H1 (cell line): ENCODE measurements around the gene DENND1A. TPM values are rescaled to one million over a fixed set of nuclear protein-coding genes. Genes with fewer than 3 reads are reported as not detected.

Experiments
- CTCF ChIA-PET: fragments of 300-600 bp; sonication (Branson Sonifier 250); formaldehyde crosslinking; loops from one replicate; lab custom pipeline; 2021; ENCODE audit not compliant: partially characterized antibody; lab: Charles Lee
- POLR2A ChIA-PET: fragments of 300-600 bp; sonication (Branson Sonifier 250); formaldehyde crosslinking; loops from one replicate; lab custom pipeline; 2021; ENCODE audit warnings: inconsistent platforms; ENCODE audit not compliant: partially characterized antibody; lab: Charles Lee
- DNase-seq, 2 experiments: peaks; one replicate each; pipeline versions ENCODE4 v3.0.0 to v3.0.0-alpha.2; 2010 to 2022; ENCODE audit warnings: low spot score in 2 of 2, low read depth in 1 of 2, mixed read lengths in 1 of 2
- FAIRE-seq: peaks from 2 replicates; lab custom pipeline; 2011; peaks lifted over from hg19 to GRCh38; lab: Jason Lieb, UNC
- H2AFZ ChIP-seq: 2 replicates; pipeline ENCODE4 v1.8.1; 2012; ENCODE audit warnings: low read length, inconsistent platforms
- H2AK5ac ChIP-seq: 2 replicates; pipeline ENCODE4 v1.6.1; 2013; ENCODE audit warnings: low read depth, low read length
- H2BK120ac ChIP-seq: replicated peaks from 2 replicates; pipeline ENCODE3; 2013; ENCODE audit warnings: low read depth, low read length, inconsistent platforms
- H2BK12ac ChIP-seq: 2 replicates; pipeline ENCODE4 v1.6.1; 2013; ENCODE audit warnings: low read depth, low read length
- H2BK15ac ChIP-seq: 2 replicates; pipeline ENCODE4 v1.6.1; 2013; ENCODE audit warnings: low read length
- H2BK20ac ChIP-seq: 2 replicates; pipeline ENCODE4 v1.6.1; 2013; ENCODE audit warnings: low read length
- H2BK5ac ChIP-seq: 2 replicates; pipeline ENCODE4 v1.6.1; 2013; ENCODE audit warnings: low read depth, low read length
- H3K14ac ChIP-seq: 2 replicates; pipeline ENCODE4 v1.6.1; 2013; ENCODE audit warnings: inconsistent platforms; ENCODE audit not compliant: insufficient read length
- H3K18ac ChIP-seq: 2 replicates; pipeline ENCODE4 v1.6.1; 2013; ENCODE audit warnings: low read length; ENCODE audit errors: extremely low read depth
- H3K23ac ChIP-seq: 2 replicates; pipeline ENCODE4 v1.6.1; 2013; ENCODE audit warnings: inconsistent platforms; ENCODE audit not compliant: insufficient read length
- H3K23me2 ChIP-seq: 2 replicates; pipeline ENCODE4 v1.6.1; 2013; ENCODE audit warnings: low read depth, low read length
- H3K27ac ChIP-seq: 2 replicates; pipeline ENCODE4 v1.6.1; 2011; ENCODE audit warnings: low read depth, low read length, inconsistent platforms
- H3K27me3 ChIP-seq, 4 experiments: replicated peaks in 1 of 4; 1 replicate in 1 of 4; 2 replicates in 3 of 4; pipeline versions ENCODE4 v1.6.1 to v1.8.1; 2011 to 2013; ENCODE audit warnings: low read length in 3 of 4, mild to moderate bottlenecking in 3 of 4, inconsistent platforms in 2 of 4, mixed read lengths in 2 of 4, moderate library complexity in 1 of 4; ENCODE audit not compliant: control insufficient read depth in 3 of 4, insufficient read depth in 3 of 4; ENCODE audit errors: extremely low read depth in 1 of 4
- H3K36me3 ChIP-seq, 4 experiments: 2 replicates each; pipeline versions ENCODE4 v1.6.1 to v1.8.1; 2011 to 2013; ENCODE audit warnings: mild to moderate bottlenecking in 4 of 4, low read length in 3 of 4, moderate library complexity in 2 of 4, control low read depth in 1 of 4, inconsistent platforms in 1 of 4; ENCODE audit not compliant: insufficient read depth in 4 of 4, control insufficient read depth in 2 of 4
- H3K4ac ChIP-seq: replicated peaks from 2 replicates; pipeline ENCODE3; 2013; ENCODE audit warnings: low read length, low read depth, mixed read lengths, inconsistent platforms; ENCODE audit not compliant: insufficient read length
- H3K4me1 ChIP-seq, 4 experiments: replicated peaks in 1 of 4; 1 replicate in 1 of 4; 2 replicates in 3 of 4; pipeline versions ENCODE4 v1.6.1 to v1.8.1; 2011 to 2013; ENCODE audit warnings: low read length in 3 of 4, inconsistent platforms in 2 of 4, mixed read lengths in 1 of 4; ENCODE audit not compliant: insufficient read depth in 4 of 4, control insufficient read depth in 3 of 4
- H3K4me2 ChIP-seq, 2 experiments: 2 replicates each; pipeline versions ENCODE4 v1.6.1 to v1.8.1; 2011 to 2013; ENCODE audit warnings: low read depth in 2 of 2, low read length in 2 of 2, control low read depth in 1 of 2, inconsistent platforms in 1 of 2, mild to moderate bottlenecking in 1 of 2; ENCODE audit not compliant: insufficient read depth in 1 of 2
- H3K4me3 ChIP-seq, 4 experiments: fragments of 200-600, 300-600 bp in 1 of 4; sonication (generic), shearing (Covaris generic), sonication (Bioruptor Twin) in 1 of 4; 2 replicates each; pipeline versions ENCODE4 v1.5.1 to v1.8.1; 2011 to 2016; ENCODE audit warnings: low read length in 4 of 4, low read depth in 3 of 4, control low read depth in 2 of 4, inconsistent platforms in 2 of 4, mild to moderate bottlenecking in 2 of 4, mixed read lengths in 1 of 4, moderate library complexity in 1 of 4; ENCODE audit not compliant: insufficient read depth in 2 of 4; ENCODE audit errors: extremely low read depth in 1 of 4
- H3K56ac ChIP-seq: replicated peaks from 2 replicates; pipeline ENCODE3; 2013; ENCODE audit warnings: low read depth, mild to moderate bottlenecking, mixed read lengths, low read length, inconsistent platforms; ENCODE audit not compliant: insufficient read length
- H3K79me1 ChIP-seq: 2 replicates; pipeline ENCODE4 v1.6.1; 2013; ENCODE audit warnings: low read depth, low read length, control low read depth
- H3K79me2 ChIP-seq, 2 experiments: 2 replicates each; pipeline versions ENCODE4 v1.6.1 to v1.8.1; 2012 to 2013; ENCODE audit warnings: low read length in 2 of 2, mild to moderate bottlenecking in 2 of 2, inconsistent platforms in 1 of 2; ENCODE audit not compliant: insufficient read depth in 2 of 2, control insufficient read depth in 1 of 2
- H3K9ac ChIP-seq, 4 experiments: replicated peaks in 1 of 4; 1 replicate in 1 of 4; 2 replicates in 3 of 4; pipeline versions ENCODE4 v1.6.1 to v1.8.1; 2011 to 2013; ENCODE audit warnings: low read depth in 3 of 4, low read length in 3 of 4, control low read depth in 2 of 4, mild to moderate bottlenecking in 2 of 4, moderate library complexity in 2 of 4, inconsistent platforms in 1 of 4; ENCODE audit errors: extremely low read depth in 1 of 4
- H3K9me3 ChIP-seq, 2 experiments: 2 replicates each; pipeline versions ENCODE4 v1.6.1 to v1.8.1; 2012 to 2013; ENCODE audit warnings: mild to moderate bottlenecking in 2 of 2, moderate library complexity in 2 of 2, control low read depth in 1 of 2, inconsistent platforms in 1 of 2, low read depth in 1 of 2, low read length in 1 of 2, mixed read lengths in 1 of 2; ENCODE audit not compliant: insufficient read depth in 2 of 2
- H4K20me1 ChIP-seq, 2 experiments: replicated peaks in 1 of 2; 2 replicates each; pipeline versions ENCODE3 to v1.8.1; 2011 to 2013; ENCODE audit warnings: inconsistent platforms in 2 of 2, low read length in 2 of 2, mild to moderate bottlenecking in 1 of 2; ENCODE audit not compliant: insufficient read depth in 2 of 2, control insufficient read depth in 1 of 2
- H4K5ac ChIP-seq: 2 replicates; pipeline ENCODE4 v1.6.1; 2013; ENCODE audit warnings: low read length, low read depth, mixed read lengths, inconsistent platforms; ENCODE audit not compliant: insufficient read length
- H4K8ac ChIP-seq: 2 replicates; pipeline ENCODE4 v1.8.0; 2013; ENCODE audit warnings: mild to moderate bottlenecking, moderate library complexity, low read length, inconsistent platforms; ENCODE audit not compliant: insufficient read depth; ENCODE audit errors: extremely low read depth
- H4K91ac ChIP-seq: replicated peaks from 2 replicates; pipeline ENCODE3; 2013; ENCODE audit warnings: low read length, mixed read lengths, inconsistent platforms; ENCODE audit not compliant: insufficient read length
- CBX5 ChIP-seq: fragments of 300-800, 300-1000 bp; sonication (generic); IDR thresholded peaks from 2 replicates; pipeline ENCODE4 v1.7.1; 2016; ENCODE audit warnings: antibody characterized with exemption, low read length, low read depth
- CEBPB ChIP-seq: IDR thresholded peaks from 2 replicates; pipeline ENCODE4 v1.6.1; 2012; ENCODE audit warnings: low read depth, low read length
- CHD2 ChIP-seq: IDR thresholded peaks from 2 replicates; pipeline ENCODE4 v1.6.1; 2012; ENCODE audit warnings: low read length, improper control_type of control experiment
- EGR1 ChIP-seq: IDR thresholded peaks from 2 replicates; pipeline ENCODE4 v1.6.1; 2011; ENCODE audit warnings: low read depth, low read length, borderline replicate concordance
- GABPA ChIP-seq: IDR thresholded peaks from 2 replicates; pipeline ENCODE4 v1.6.1; 2011; ENCODE audit warnings: mild to moderate bottlenecking, low read length, moderate library complexity, borderline replicate concordance; ENCODE audit not compliant: insufficient read depth
- GTF2F1 ChIP-seq: IDR thresholded peaks from 2 replicates; pipeline ENCODE4 v1.6.1; 2012; ENCODE audit warnings: low read depth, low read length, improper control_type of control experiment, borderline replicate concordance
- KDM1A ChIP-seq: fragments of 200-600, 300-600 bp; sonication (generic); IDR thresholded peaks from 2 replicates; pipeline ENCODE4 v1.7.1; 2016; ENCODE audit warnings: mild to moderate bottlenecking, low read length, borderline replicate concordance
- POU5F1 ChIP-seq: IDR thresholded peaks from 2 replicates; pipeline ENCODE4 v1.6.1; 2011; ENCODE audit warnings: low read depth, mild to moderate bottlenecking, low read length, moderate library complexity
- SP4 ChIP-seq: IDR thresholded peaks from 2 replicates; pipeline ENCODE4 v1.6.1; 2012; ENCODE audit warnings: low read length, inconsistent platforms
- TAF7 ChIP-seq: optimal IDR thresholded peaks from 2 replicates; pipeline ENCODE3; 2011; ENCODE audit warnings: low read depth, mild to moderate bottlenecking, inconsistent platforms, low read length, moderate library complexity, borderline replicate concordance
- WGBS, 2 experiments: shearing (Covaris generic) in 1 of 2; methylation state at CpG; one replicate each; pipeline versions ENCODE4 v1.1.6 to v1.1.7; 2013 to 2015; ENCODE audit warnings: low lambda C conversion rate in 2 of 2, mixed read lengths in 2 of 2, inconsistent platforms in 1 of 2, low coverage in 1 of 2, missing lambda C conversion rate in 1 of 2; ENCODE audit not compliant: insufficient replicate concordance in 2 of 2, insufficient coverage in 1 of 2, insufficient read length in 1 of 2; ENCODE audit errors: extremely low coverage in 1 of 2, missing lambda C conversion rate in 1 of 2; 5-methylcytosine and 5-hydroxymethylcytosine counted together
- polyA plus RNA-seq, 7 experiments: library from polyadenylated mRNA; depleted of rRNA in 3 of 7; stranded (reverse) in 5 of 7; unstranded in 2 of 7; fragments of >200 nt in 5 of 7; fragments of 200-250 nt in 2 of 7; gene quantifications; 1 replicate in 5 of 7; 2 replicates in 1 of 7; 4 replicates in 1 of 7; pipeline versions ENCODE4 v1.2.1 to v1.2.3, GENCODE V29; 2011 to 2013; ENCODE audit warnings: missing spikeins in 2 of 7, mixed read lengths in 2 of 7
- total RNA-seq: library from RNA; stranded (reverse); fragmentation: NEBNext Ultra II Directional; extraction: Animal tissue kit (Norgen Biotek cat#: 25700); gene quantifications from 2 replicates; pipeline ENCODE4 v1.2.1, GENCODE V29; 2021
- TF ChIP-seq, protein P1 (sequence below): IDR thresholded peaks from 2 replicates; pipeline ENCODE4 v1.6.1; 2012; ENCODE audit warnings: inconsistent platforms
- TF ChIP-seq, protein P2 (sequence below): IDR thresholded peaks from 2 replicates; pipeline ENCODE4 v1.6.1; 2012; ENCODE audit warnings: low read length, inconsistent platforms

DENND1A gene
- total and polyA plus RNA-seq, 2 of the 8 experiments (the other 6 are each of a cell fraction or from before 2014, with no cell fraction given) = 24.1 to 26.4 TPM

DNA sequence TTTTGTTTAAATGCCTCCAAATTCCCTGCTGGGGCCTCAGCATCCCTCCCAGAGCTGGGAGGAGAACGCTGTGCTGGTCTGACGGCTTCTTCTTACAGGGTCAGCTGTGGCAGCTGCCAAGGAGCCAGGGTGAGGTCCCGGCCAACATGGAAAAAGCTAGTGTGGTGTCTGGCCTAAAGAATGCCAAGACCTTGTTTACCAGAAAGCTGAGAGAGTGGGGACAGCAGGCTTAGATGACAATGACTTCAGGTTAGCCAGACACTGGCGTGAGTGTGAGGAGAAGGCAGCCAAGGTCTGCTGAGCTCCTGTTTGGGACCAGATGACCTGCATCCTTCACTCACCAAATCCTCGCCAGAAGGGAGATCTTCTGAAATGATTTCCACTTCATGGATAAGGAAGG is 461.4 kb downstream of the DENND1A start:
- Histone ChIP-seq H3K4me1 (peaks cover 0 to 4% (median 1%) of the 10 kb centered on the region in 4 experiments; a peak in 3 of 7 replicates), H3K27me3 (no peaks in the 10 kb centered on the region), H3K56ac (no peak overlapping the region), H3K79me2 (no peaks in the 10 kb centered on the region), H3K4ac (no peak overlapping the region), H4K5ac (no peak overlapping the region), H2BK12ac (no peak overlapping the region), H3K9ac (no peak overlapping the region), H3K36me3 (no peaks in the 10 kb centered on the region), H3K23me2 (no peaks in the 10 kb centered on the region), H2BK5ac (no peak overlapping the region), H4K91ac (no peak overlapping the region), H3K79me1 (no peaks in the 10 kb centered on the region), H2AFZ (no peak overlapping the region), H3K14ac (no peak overlapping the region), H4K20me1 (no peaks in the 10 kb centered on the region), H2BK15ac (no peak overlapping the region), H3K18ac (0 out of 2 replicates have a peak overlapping the region, but pooled peaks have one; percentile 24), H2AK5ac (no peak overlapping the region), H3K9me3 (no peaks in the 10 kb centered on the region), H3K4me2 (no peak overlapping the region), H2BK120ac (no peak overlapping the region), H3K27ac (no peak overlapping the region), H2BK20ac (peak overlapping the region; percentile 66; the same call in 1 of the 2 replicates), H3K4me3 (no peak overlapping the region), H3K23ac (no peak overlapping the region), H4K8ac (no peak overlapping the region)
- ChIA-PET CTCF (interaction anchor here (0.5 to 1.1 kb wide), 6 partner anchors 11 to 1214 kb away, joined by 3 read pairs; no protein-coding TSS in a partner anchor), POLR2A (interaction anchor here (1.2 kb wide), 1 partner anchor 7 kb away, joined by 3 read pairs; no protein-coding TSS in a partner anchor)
- 82% methylated on average over 5 of the region's 5 CpGs; no CpG with 5 or more reads in 1 of the 2 experiments for WGBS, 2 experiments
- DNase-seq (no peak), FAIRE-seq (no peak)
- no peak for TF ChIP-seq CEBPB
- TF ChIP-seq CHD2 = no peak
- TF ChIP-seq, protein P1, sequence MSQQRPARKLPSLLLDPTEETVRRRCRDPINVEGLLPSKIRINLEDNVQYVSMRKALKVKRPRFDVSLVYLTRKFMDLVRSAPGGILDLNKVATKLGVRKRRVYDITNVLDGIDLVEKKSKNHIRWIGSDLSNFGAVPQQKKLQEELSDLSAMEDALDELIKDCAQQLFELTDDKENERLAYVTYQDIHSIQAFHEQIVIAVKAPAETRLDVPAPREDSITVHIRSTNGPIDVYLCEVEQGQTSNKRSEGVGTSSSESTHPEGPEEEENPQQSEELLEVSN = no peak
- no peak for TF ChIP-seq GTF2F1
- no peak for TF ChIP-seq EGR1
- TF ChIP-seq, protein P2, sequence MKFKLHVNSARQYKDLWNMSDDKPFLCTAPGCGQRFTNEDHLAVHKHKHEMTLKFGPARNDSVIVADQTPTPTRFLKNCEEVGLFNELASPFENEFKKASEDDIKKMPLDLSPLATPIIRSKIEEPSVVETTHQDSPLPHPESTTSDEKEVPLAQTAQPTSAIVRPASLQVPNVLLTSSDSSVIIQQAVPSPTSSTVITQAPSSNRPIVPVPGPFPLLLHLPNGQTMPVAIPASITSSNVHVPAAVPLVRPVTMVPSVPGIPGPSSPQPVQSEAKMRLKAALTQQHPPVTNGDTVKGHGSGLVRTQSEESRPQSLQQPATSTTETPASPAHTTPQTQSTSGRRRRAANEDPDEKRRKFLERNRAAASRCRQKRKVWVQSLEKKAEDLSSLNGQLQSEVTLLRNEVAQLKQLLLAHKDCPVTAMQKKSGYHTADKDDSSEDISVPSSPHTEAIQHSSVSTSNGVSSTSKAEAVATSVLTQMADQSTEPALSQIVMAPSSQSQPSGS = no peak
- TF ChIP-seq POU5F1 = no peak
- TF ChIP-seq KDM1A = no peak
- no peak for TF ChIP-seq SP4
- TF ChIP-seq CBX5 = no peak
- no peak for TF ChIP-seq TAF7
- TF ChIP-seq GABPA = no peak
